SU-DHL-6 (cell line): Measurements from ENCODE around the gene GRIA1.
"Not testable (repeated sequence)": the region's sequence is repeated elsewhere in the genome, so short reads cannot be mapped to it uniquely, and the experiment has no call there.

Source experiments
- H2AFZ ChIP-seq: fragments of 200-600 bp; sonication (generic); 2 replicates; pipeline ENCODE4 v1.6.1; 2014; ENCODE audit warnings: low read depth, mild to moderate bottlenecking, moderate library complexity, mixed read lengths, antibody characterized with exemption, low read length; ENCODE audit not compliant: severe bottlenecking
- H3F3A ChIP-seq: fragments of 200-600 bp; shearing (Covaris generic); 2 replicates; pipeline ENCODE4 v1.6.0; 2016; ENCODE audit warnings: antibody characterized with exemption, mild to moderate bottlenecking; ENCODE audit not compliant: insufficient read depth
- H3K27ac ChIP-seq: fragments of 200-600 bp; sonication (generic); 2 replicates; pipeline ENCODE4 v1.5.1; 2016; ENCODE audit warnings: low read depth, mild to moderate bottlenecking, low read length, moderate library complexity, mixed read lengths
- H3K27me3 ChIP-seq: fragments of 200-600 bp; sonication (generic), shearing (Covaris generic); 2 replicates; pipeline ENCODE4 v1.6.0; 2014; ENCODE audit warnings: mild to moderate bottlenecking, low read length
- H3K36me3 ChIP-seq: fragments of 200-600 bp; sonication (generic); 2 replicates; pipeline ENCODE4 v1.6.1; 2014; ENCODE audit warnings: mild to moderate bottlenecking, low read length, mixed read lengths
- H3K4me2 ChIP-seq: fragments of 300-600, 200-600 bp; shearing (Covaris generic), sonication (generic); 2 replicates; pipeline ENCODE4 v1.6.0; 2014; ENCODE audit warnings: low read length, low read depth, mild to moderate bottlenecking; ENCODE audit not compliant: poor library complexity, severe bottlenecking
- H3K4me3 ChIP-seq: fragments of 200-600 bp; sonication (generic); 2 replicates; pipeline ENCODE4 v1.5.1; 2014; ENCODE audit warnings: antibody characterized with exemption, low read length, mild to moderate bottlenecking, mixed read lengths; ENCODE audit not compliant: insufficient read depth, poor library complexity, severe bottlenecking
- H3K79me2 ChIP-seq: fragments of 200-600 bp; sonication (generic); 2 replicates; pipeline ENCODE4 v1.6.1; 2014; ENCODE audit warnings: mild to moderate bottlenecking, low read length, moderate library complexity; ENCODE audit not compliant: insufficient read depth
- H3K9ac ChIP-seq: fragments of 200-600 bp; sonication (generic); 2 replicates; pipeline ENCODE4 v1.7.0; 2014; ENCODE audit warnings: mild to moderate bottlenecking, low read length
- H3K9me2 ChIP-seq: fragments of 200-600 bp; sonication (generic); replicated peaks from 2 replicates; pipeline ENCODE4 v1.6.1; 2014; ENCODE audit warnings: low read length; ENCODE audit not compliant: insufficient read depth
- H3K9me3 ChIP-seq: fragments of 200-600 bp; sonication (generic); 2 replicates; pipeline ENCODE4 v1.6.1; 2014; ENCODE audit warnings: low read length, mixed read lengths; ENCODE audit not compliant: insufficient read depth
- H4K20me1 ChIP-seq: fragments of 200-600 bp; sonication (generic); 2 replicates; pipeline ENCODE4 v1.6.1; 2014; ENCODE audit warnings: low read depth, mild to moderate bottlenecking, antibody characterized with exemption, low read length, moderate library complexity, mixed read lengths
- EZH2phosphoT487 ChIP-seq: fragments of 200-600 bp; sonication (generic), shearing (Covaris generic); conservative IDR thresholded peaks from 2 replicates; pipeline ENCODE4 v1.6.1; 2018; ENCODE audit warnings: mild to moderate bottlenecking, antibody characterized with exemption, low read length, moderate library complexity, mixed read lengths
- TF ChIP-seq, protein P1 (sequence below): fragments of 200-600 bp; sonication (generic); IDR thresholded peaks from one replicate; pipeline ENCODE4 v1.5.1; 2017; ENCODE audit warnings: antibody characterized with exemption, mild to moderate bottlenecking, low read length, moderate library complexity; ENCODE audit not compliant: insufficient read depth, poor library complexity, severe bottlenecking

The GRIA1 gene

DNA sequence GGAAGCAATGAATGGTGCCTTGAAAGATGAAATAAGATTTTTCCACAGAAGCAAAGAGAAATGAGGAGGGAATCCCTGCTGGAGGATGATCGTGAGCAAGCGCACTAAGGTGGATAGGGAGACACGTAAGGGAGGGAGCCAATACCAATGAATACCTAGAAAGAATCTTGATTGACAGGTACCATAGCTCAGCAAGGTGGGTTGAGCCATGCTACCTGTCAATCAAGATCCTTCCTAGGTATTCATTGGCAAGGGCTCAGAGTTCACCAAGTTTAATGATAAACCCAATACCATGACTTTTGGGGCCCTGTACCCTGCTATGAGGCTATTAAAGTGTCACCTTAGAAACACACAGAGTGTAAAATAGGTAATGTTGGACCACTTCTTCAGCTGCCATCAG is 226.8 kb downstream of the GRIA1 start:
- Histone ChIP-seq H3K27ac (no peak overlapping the region), H3K4me3 (no peak overlapping the region), H3K4me2 (no peak overlapping the region), H4K20me1 (no peaks in the 10 kb centered on the region), H2AFZ (no peak overlapping the region), H3K36me3 (no peaks in the 10 kb centered on the region), H3F3A (no peaks in the 10 kb centered on the region), H3K27me3 (no peaks in the 10 kb centered on the region), H3K79me2 (no peaks in the 10 kb centered on the region), H3K9me2 (no peaks in the 10 kb centered on the region), H3K9ac (no peak overlapping the region), H3K9me3 (no peaks in the 10 kb centered on the region)
- TF ChIP-seq, protein P1, sequence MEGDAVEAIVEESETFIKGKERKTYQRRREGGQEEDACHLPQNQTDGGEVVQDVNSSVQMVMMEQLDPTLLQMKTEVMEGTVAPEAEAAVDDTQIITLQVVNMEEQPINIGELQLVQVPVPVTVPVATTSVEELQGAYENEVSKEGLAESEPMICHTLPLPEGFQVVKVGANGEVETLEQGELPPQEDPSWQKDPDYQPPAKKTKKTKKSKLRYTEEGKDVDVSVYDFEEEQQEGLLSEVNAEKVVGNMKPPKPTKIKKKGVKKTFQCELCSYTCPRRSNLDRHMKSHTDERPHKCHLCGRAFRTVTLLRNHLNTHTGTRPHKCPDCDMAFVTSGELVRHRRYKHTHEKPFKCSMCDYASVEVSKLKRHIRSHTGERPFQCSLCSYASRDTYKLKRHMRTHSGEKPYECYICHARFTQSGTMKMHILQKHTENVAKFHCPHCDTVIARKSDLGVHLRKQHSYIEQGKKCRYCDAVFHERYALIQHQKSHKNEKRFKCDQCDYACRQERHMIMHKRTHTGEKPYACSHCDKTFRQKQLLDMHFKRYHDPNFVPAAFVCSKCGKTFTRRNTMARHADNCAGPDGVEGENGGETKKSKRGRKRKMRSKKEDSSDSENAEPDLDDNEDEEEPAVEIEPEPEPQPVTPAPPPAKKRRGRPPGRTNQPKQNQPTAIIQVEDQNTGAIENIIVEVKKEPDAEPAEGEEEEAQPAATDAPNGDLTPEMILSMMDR: no peak
- TF ChIP-seq EZH2phosphoT487: no peak

- Histone ChIP-seq H3K4me3 (no peak overlapping the region), H3K27me3 (no peaks in the 10 kb centered on the region), H4K20me1 (no peaks in the 10 kb centered on the region), H3F3A (no peaks in the 10 kb centered on the region), H3K9me3 (no peaks in the 10 kb centered on the region), H3K9me2 (no peaks in the 10 kb centered on the region), H3K9ac (no peak overlapping the region), H2AFZ (no peak overlapping the region), H3K27ac (no peak overlapping the region), H3K36me3 (no peaks in the 10 kb centered on the region), H3K79me2 (no peaks in the 10 kb centered on the region), H3K4me2 (no peak overlapping the region)
- TF ChIP-seq EZH2phosphoT487: no peak
- TF ChIP-seq, protein P1: no peak
Observed at GRCh38 chr5:153718713-153719112, 228.2 kb downstream of the GRIA1 start.

DNA sequence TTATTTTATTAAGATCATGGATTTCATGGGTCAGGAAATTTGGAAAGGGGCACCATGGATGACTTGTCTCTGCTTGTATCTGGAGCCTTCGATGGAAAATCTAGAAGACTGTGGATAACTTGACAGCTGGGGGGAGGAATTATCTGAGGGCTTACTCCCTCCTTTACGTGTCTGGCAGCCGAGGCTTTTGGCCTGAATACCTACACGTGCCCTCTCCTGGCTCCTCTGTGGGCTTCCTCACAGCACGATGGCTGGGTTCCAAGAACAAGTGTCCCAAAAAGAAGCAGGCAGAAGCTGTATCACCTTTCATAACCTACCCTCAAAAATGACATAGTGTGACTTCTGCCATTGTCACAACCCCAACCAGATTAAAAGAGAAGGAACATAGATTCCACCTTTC is 228.9 kb downstream of the GRIA1 start:
- H3K4me3 ChIP-seq: no peak overlapping the region
- H3K9me2 ChIP-seq: no peaks in the 10 kb centered on the region
- no peak overlapping the region for H2AFZ ChIP-seq
- H3K27ac ChIP-seq: no peak overlapping the region
- H3K9me3 ChIP-seq: no peaks in the 10 kb centered on the region
- H3K4me2 ChIP-seq: no peak overlapping the region
- H3K27me3 ChIP-seq: no peaks in the 10 kb centered on the region
- no peak overlapping the region for H3K9ac ChIP-seq
- H3F3A ChIP-seq: no peaks in the 10 kb centered on the region
- H3K79me2 ChIP-seq: no peaks in the 10 kb centered on the region
- H3K36me3 ChIP-seq: no peaks in the 10 kb centered on the region
- no peaks in the 10 kb centered on the region for H4K20me1 ChIP-seq
- no peak for TF ChIP-seq EZH2phosphoT487
- TF ChIP-seq, protein P1: no peak

GRCh38 chr5:153723022-153723610 is 232.6 kb downstream of the GRIA1 start:
- not testable (repeated sequence) for H3K27ac ChIP-seq, H4K20me1 ChIP-seq, H3K9me2 ChIP-seq, H3K79me2 ChIP-seq, H3K27me3 ChIP-seq, H3F3A ChIP-seq, H2AFZ ChIP-seq, H3K36me3 ChIP-seq, H3K9ac ChIP-seq, H3K9me3 ChIP-seq, H3K4me3 ChIP-seq, H3K4me2 ChIP-seq
